GM08714 (cell line): ENCODE measurements around the gene DDX51.

Source experiments
- H3K4me3 ChIP-seq: fragments of 200-500 bp; sonication (Bioruptor generic); 2 replicates; pipeline ENCODE4 v1.5.1; 2014; ENCODE audit warnings: mild to moderate bottlenecking, low read length, inconsistent platforms
- ZNF274 ChIP-seq: IDR thresholded peaks from 2 replicates; pipeline ENCODE4 v1.6.1; 2012; ENCODE audit warnings: mild to moderate bottlenecking, low read depth, low read length

DDX51 gene

GRCh38 chr12:132123970-132124765 lies 20.0 kb downstream of the DDX51 start:
- TF ChIP-seq ZNF274, result no peak
- no peak overlapping the region for H3K4me3 ChIP-seq

- H3K4me3 ChIP-seq, result no peak overlapping the region
- no peak for TF ChIP-seq ZNF274
Measured at GRCh38 chr12:132121283-132121682, 22.8 kb downstream of the DDX51 start.

GRCh38 chr12:132118876-132119275 lies 25.2 kb downstream of the DDX51 start:
- H3K4me3 ChIP-seq, result no peak overlapping the region
- TF ChIP-seq ZNF274, result no peak

GRCh38 chr12:132117558-132117875 lies 26.6 kb downstream of the DDX51 start:
- H3K4me3 ChIP-seq, result no peak overlapping the region
- no peak for TF ChIP-seq ZNF274

GRCh38 chr12:132116709-132117557 lies 27.2 kb downstream of the DDX51 start:
- TF ChIP-seq ZNF274, result no peak
- no peak overlapping the region for H3K4me3 ChIP-seq

- no peak for TF ChIP-seq ZNF274
- H3K4me3 ChIP-seq, result no peak overlapping the region
Measured at GRCh38 chr12:132115500-132115899, 28.6 kb downstream of the DDX51 start.

- H3K4me3 ChIP-seq, result no peak overlapping the region
- TF ChIP-seq ZNF274, result no peak
Measured at GRCh38 chr12:132114667-132115066, 29.5 kb downstream of the DDX51 start.

- no peak overlapping the region for H3K4me3 ChIP-seq
- no peak for TF ChIP-seq ZNF274
Measured at GRCh38 chr12:132111654-132112304, 32.3 kb downstream of the DDX51 start.

GRCh38 chr12:132110677-132111076 lies 33.4 kb downstream of the DDX51 start:
- no peak overlapping the region for H3K4me3 ChIP-seq
- TF ChIP-seq ZNF274, result no peak

- no peak for TF ChIP-seq ZNF274
- no peak overlapping the region for H3K4me3 ChIP-seq
Measured at GRCh38 chr12:132109741-132110140, 34.4 kb downstream of the DDX51 start.

- no peak for TF ChIP-seq ZNF274
- H3K4me3 ChIP-seq, result no peak overlapping the region
Measured at GRCh38 chr12:132108211-132108832, 35.8 kb downstream of the DDX51 start.

GRCh38 chr12:132106921-132107320 lies 37.2 kb downstream of the DDX51 start:
- TF ChIP-seq ZNF274, result no peak
- no peak overlapping the region for H3K4me3 ChIP-seq

GRCh38 chr12:132105467-132105866 lies 38.7 kb downstream of the DDX51 start:
- TF ChIP-seq ZNF274, result no peak

More at GRCh38 chr12:132105467-132105866, 38.7 kb downstream of the DDX51 start:
- no peak overlapping the region for H3K4me3 ChIP-seq
